Suprapubic skin (tissue), 4 donors: ENCODE data around the gene PPA1. TPM values are rescaled to one million over a fixed set of nuclear protein-coding genes. Genes with fewer than 3 reads are reported as not detected.

Experiments
- DNase-seq, 2 donors: peaks; one replicate each; pipeline ENCODE4 v3.0.0-alpha.2; 2019; ENCODE audit warnings: low spot score in 2 of 2
- H3K27ac ChIP-seq: fragments of 200-600 bp; sonication (generic); one replicate; pipeline ENCODE4 v1.5.1; 2019
- H3K27me3 ChIP-seq: fragments of 200-600 bp; sonication (generic); one replicate; pipeline ENCODE4 v1.5.1; 2019
- H3K36me3 ChIP-seq: fragments of 200-600 bp; sonication (generic); one replicate; pipeline ENCODE4 v1.5.1; 2019
- H3K4me1 ChIP-seq: fragments of 200-600 bp; sonication (generic); one replicate; pipeline ENCODE4 v1.5.1; 2019
- H3K4me3 ChIP-seq: fragments of 200-600 bp; sonication (generic); one replicate; pipeline ENCODE4 v1.5.1; 2019; ENCODE audit warnings: mild to moderate bottlenecking
- H3K9me3 ChIP-seq: fragments of 200-600 bp; sonication (generic); one replicate; pipeline ENCODE4 v1.5.1; 2019
- CTCF ChIP-seq, 2 donors: fragments of 200-600 bp in 1 of 2; fragments of 450-650 bp in 1 of 2; sonication (generic) in 1 of 2; IDR thresholded peaks; one replicate each; pipeline ENCODE4 v1.5.1; 2016 to 2019; ENCODE audit warnings: antibody characterized with exemption in 2 of 2, mild to moderate bottlenecking in 1 of 2, moderate library complexity in 1 of 2
- EP300 ChIP-seq: sonication (generic); formaldehyde crosslinking; IDR thresholded peaks from one replicate; pipeline ENCODE4 v1.6.1; 2017; ENCODE audit warnings: antibody characterized with exemption
- POLR2A ChIP-seq, 2 donors: fragments of 450-650 bp; IDR thresholded peaks; one replicate each; pipeline ENCODE4 v1.6.1; 2017; ENCODE audit warnings: antibody characterized with exemption in 2 of 2, mild to moderate bottlenecking in 2 of 2, moderate library complexity in 2 of 2
- POLR2AphosphoS5 ChIP-seq, 3 donors: sonication (generic); formaldehyde crosslinking; IDR thresholded peaks; one replicate each; pipeline ENCODE4 v1.6.1; 2017; ENCODE audit warnings: antibody characterized with exemption in 3 of 3
- WGBS: methylation state at CpG from one replicate; pipeline ENCODE4 v1.1.5; 2018; 5-methylcytosine and 5-hydroxymethylcytosine counted together
- total RNA-seq, 4 donors: library from RNA; depleted of rRNA; stranded (reverse); fragments of >200 nt; gene quantifications; one replicate each; pipeline ENCODE4 v1.1.0, GENCODE V29; 2016

The PPA1 gene
- total RNA-seq, 4 donors from 2014 or later: 61.5 to 137 (median 118) TPM

GRCh38 chr10:70212277-70212676 lies 21.0 kb downstream of the PPA1 start:
- Histone ChIP-seq H3K36me3 (peaks cover 79% of the 10 kb centered on the region), H3K4me1 (no peaks in the 10 kb centered on the region), H3K27me3 (no peaks in the 10 kb centered on the region), H3K27ac (no peak overlapping the region), H3K4me3 (no peak overlapping the region), H3K9me3 (no peaks in the 10 kb centered on the region)
- TF ChIP-seq EP300 (no peak), POLR2A (IDR thresholded peaks at IDR 0.05) (no peak), CTCF (IDR thresholded peaks at IDR 0.05) (no peak), POLR2AphosphoS5 (IDR thresholded peaks at IDR 0.05) (no peak)
- no peak for DNase-seq

GRCh38 chr10:70206762-70207161 lies 26.5 kb downstream of the PPA1 start:
- H3K9me3 ChIP-seq: no peaks in the 10 kb centered on the region

GRCh38 chr10:70201105-70201504 lies 32.1 kb downstream of the PPA1 start:
- TF ChIP-seq CTCF (IDR thresholded peaks at IDR 0.05) (no peak), POLR2AphosphoS5 (IDR thresholded peaks at IDR 0.05) (no peak), POLR2A (IDR thresholded peaks at IDR 0.05) (no peak), EP300 (no peak)
- Histone ChIP-seq H3K4me3 (no peak overlapping the region), H3K27ac (no peak overlapping the region), H3K9me3 (no peaks in the 10 kb centered on the region), H3K36me3 (peaks cover 65% of the 10 kb centered on the region), H3K27me3 (no peaks in the 10 kb centered on the region), H3K4me1 (no peaks in the 10 kb centered on the region)
- 95% methylated on average over 1 of the region's 1 CpG for WGBS
- no peak for DNase-seq

More at GRCh38 chr10:70206762-70207161, 26.5 kb downstream of the PPA1 start:
- H3K27me3 ChIP-seq: no peaks in the 10 kb centered on the region
- H3K4me3 ChIP-seq: no peak overlapping the region
- H3K36me3 ChIP-seq: peaks cover 75% of the 10 kb centered on the region
- H3K4me1 ChIP-seq: no peaks in the 10 kb centered on the region
- WGBS: 95% methylated on average over 5 of the region's 5 CpGs
- no peak for TF ChIP-seq CTCF (IDR thresholded peaks at IDR 0.05)
- TF ChIP-seq EP300: no peak
- TF ChIP-seq POLR2AphosphoS5 (IDR thresholded peaks at IDR 0.05): no peak
- no peak for TF ChIP-seq POLR2A (IDR thresholded peaks at IDR 0.05)
- no peak overlapping the region for H3K27ac ChIP-seq
- no peak for DNase-seq

- H3K36me3 ChIP-seq: peaks cover 48% of the 10 kb centered on the region
- H3K27me3 ChIP-seq: no peaks in the 10 kb centered on the region
- H3K4me1 ChIP-seq: peaks cover 6% of the 10 kb centered on the region
- DNase-seq: no peak
- 95% methylated on average over 5 of the region's 5 CpGs for WGBS
- no peak overlapping the region for H3K27ac ChIP-seq
- TF ChIP-seq POLR2A (IDR thresholded peaks at IDR 0.05): no peak
- no peak for TF ChIP-seq EP300
- TF ChIP-seq CTCF (IDR thresholded peaks at IDR 0.05): no peak
- no peak for TF ChIP-seq POLR2AphosphoS5 (IDR thresholded peaks at IDR 0.05)
- no peak overlapping the region for H3K4me3 ChIP-seq
- H3K9me3 ChIP-seq: no peaks in the 10 kb centered on the region
Measured at GRCh38 chr10:70198696-70199466, 34.3 kb downstream of the PPA1 start.

- Histone ChIP-seq H3K27ac (no peak overlapping the region), H3K27me3 (no peaks in the 10 kb centered on the region), H3K9me3 (no peaks in the 10 kb centered on the region), H3K4me3 (no peak overlapping the region), H3K4me1 (peaks cover 19% of the 10 kb centered on the region), H3K36me3 (peaks cover 34% of the 10 kb centered on the region)
- WGBS: 85% methylated on average over 6 of the region's 7 CpGs
- DNase-seq: no peak
- TF ChIP-seq POLR2AphosphoS5 (IDR thresholded peaks at IDR 0.05) (no peak), POLR2A (IDR thresholded peaks at IDR 0.05) (no peak)
Measured at GRCh38 chr10:70197235-70197945, 35.8 kb downstream of the PPA1 start.
